MG63 (cell line): ENCODE results near the gene SLC9C1. TPM values are rescaled to one million over a fixed set of nuclear protein-coding genes. Genes with fewer than 3 reads are reported as not detected.
"Not testable (repeated sequence)": the region's sequence is repeated elsewhere in the genome, so short reads cannot be mapped to it uniquely, and the experiment has no call there.

ENCODE experiments used
- DNase-seq: peaks from one replicate; pipeline ENCODE4 v3.0.0-alpha.2; 2020
- H3K27me3 ChIP-seq: fragments of 250-450 bp; sonication (Bioruptor Pico); 2 replicates; pipeline ENCODE4 v1.5.1; 2020; ENCODE audit warnings: mild to moderate bottlenecking, moderate library complexity
- H3K36me3 ChIP-seq: fragments of 250-450 bp; sonication (Bioruptor Pico); 2 replicates; pipeline ENCODE4 v1.5.1; 2020; ENCODE audit warnings: mild to moderate bottlenecking, moderate library complexity
- H3K4me3 ChIP-seq: fragments of 250-450 bp; sonication (Bioruptor Pico); 2 replicates; pipeline ENCODE4 v1.5.1; 2020; ENCODE audit warnings: mild to moderate bottlenecking, moderate library complexity
- H3K9me3 ChIP-seq: fragments of 250-450 bp; sonication (Bioruptor Pico); 2 replicates; pipeline ENCODE4 v1.5.1; 2020; ENCODE audit warnings: mild to moderate bottlenecking, moderate library complexity
- total RNA-seq: library from RNA; depleted of rRNA; stranded (reverse); fragments of >200 nt; shearing (Covaris generic); gene quantifications from 2 replicates; pipeline ENCODE4 v1.2.3, GENCODE V29; 2014; ENCODE audit warnings: low replicate concordance

Gene SLC9C1
- total RNA-seq, 1 experiment from 2014 or later = not detected

GRCh38 chr3:112260563-112260962 is 33.5 kb downstream of the SLC9C1 start:
- peaks cover 8% of the 10 kb centered on the region for H3K27me3 ChIP-seq
- H3K9me3 ChIP-seq = no peaks in the 10 kb centered on the region
- H3K36me3 ChIP-seq = no peaks in the 10 kb centered on the region
- no peak overlapping the region for H3K4me3 ChIP-seq
- no peak for DNase-seq

GRCh38 chr3:112253301-112253971 is 40.6 kb downstream of the SLC9C1 start:
- no peak for DNase-seq
- H3K9me3 ChIP-seq = 0 out of 2 replicates have a peak, but pooled peaks cover 2% of the 10 kb centered on the region
- H3K4me3 ChIP-seq = no peak overlapping the region
- H3K36me3 ChIP-seq = no peaks in the 10 kb centered on the region
- H3K27me3 ChIP-seq = peaks cover 5% of the 10 kb centered on the region

GRCh38 chr3:112247900-112248299 is 46.1 kb downstream of the SLC9C1 start:
- Histone ChIP-seq H3K9me3 (no peaks in the 10 kb centered on the region), H3K36me3 (no peaks in the 10 kb centered on the region), H3K27me3 (peaks cover 9% of the 10 kb centered on the region), H3K4me3 (no peak overlapping the region)
- no peak for DNase-seq

- no peak for DNase-seq
- no peak overlapping the region for H3K4me3 ChIP-seq
Observed at GRCh38 chr3:112247350-112247749, 46.7 kb downstream of the SLC9C1 start.

GRCh38 chr3:112233083-112233482 is 60.9 kb downstream of the SLC9C1 start:
- Histone ChIP-seq H3K4me3 (no peak overlapping the region), H3K36me3 (no peaks in the 10 kb centered on the region), H3K9me3 (no peaks in the 10 kb centered on the region), H3K27me3 (peaks cover 4% of the 10 kb centered on the region)
- no peak for DNase-seq

More at GRCh38 chr3:112247350-112247749, 46.7 kb downstream of the SLC9C1 start:
- no peaks in the 10 kb centered on the region for H3K36me3 ChIP-seq
- no peaks in the 10 kb centered on the region for H3K9me3 ChIP-seq
- H3K27me3 ChIP-seq = peaks cover 9% of the 10 kb centered on the region

- Histone ChIP-seq H3K27me3 (peaks cover 6% of the 10 kb centered on the region), H3K36me3 (no peaks in the 10 kb centered on the region), H3K9me3 (no peaks in the 10 kb centered on the region), H3K4me3 (no peak overlapping the region)
- DNase-seq = no peak
Observed at GRCh38 chr3:112231727-112232126, 62.3 kb downstream of the SLC9C1 start.

GRCh38 chr3:112230033-112230432 is 64.0 kb downstream of the SLC9C1 start:
- H3K27me3 ChIP-seq = peaks cover 6% of the 10 kb centered on the region
- H3K4me3 ChIP-seq = no peak overlapping the region
- no peaks in the 10 kb centered on the region for H3K36me3 ChIP-seq
- DNase-seq = no peak
- peaks cover 6% of the 10 kb centered on the region; the same call in 1 of the 2 replicates for H3K9me3 ChIP-seq

- H3K27me3 ChIP-seq = peaks cover 6% of the 10 kb centered on the region
- H3K9me3 ChIP-seq = peaks cover 6% of the 10 kb centered on the region; the same call in 1 of the 2 replicates
- no peaks in the 10 kb centered on the region for H3K36me3 ChIP-seq
- H3K4me3 ChIP-seq = no peak overlapping the region
- DNase-seq = no peak
Observed at GRCh38 chr3:112228786-112229185, 65.2 kb downstream of the SLC9C1 start.

GRCh38 chr3:112200317-112200666 is 93.7 kb downstream of the SLC9C1 start:
- H3K27me3 ChIP-seq = no peaks in the 10 kb centered on the region; the same call in 1 of the 2 replicates
- no peak for DNase-seq
- H3K9me3 ChIP-seq = no peaks in the 10 kb centered on the region
- H3K36me3 ChIP-seq = no peaks in the 10 kb centered on the region
- H3K4me3 ChIP-seq = no peak overlapping the region

GRCh38 chr3:112199622-112200316 is 94.2 kb downstream of the SLC9C1 start:
- Histone ChIP-seq H3K4me3 (no peak overlapping the region), H3K27me3 (no peaks in the 10 kb centered on the region; the same call in 1 of the 2 replicates), H3K36me3 (no peaks in the 10 kb centered on the region), H3K9me3 (no peaks in the 10 kb centered on the region)
- no peak for DNase-seq

- no peak for DNase-seq
- Histone ChIP-seq H3K9me3 (no peaks in the 10 kb centered on the region; the same call in 1 of the 2 replicates), H3K4me3 (no peak overlapping the region), H3K27me3 (no peaks in the 10 kb centered on the region; the same call in 1 of the 2 replicates), H3K36me3 (no peaks in the 10 kb centered on the region)
Observed at GRCh38 chr3:112197131-112197530, 96.9 kb downstream of the SLC9C1 start.

GRCh38 chr3:112187300-112187699 is 106.7 kb downstream of the SLC9C1 start:
- H3K27me3 ChIP-seq = no peaks in the 10 kb centered on the region; the same call in none of the 2 replicates
- no peaks in the 10 kb centered on the region; the same call in 1 of the 2 replicates for H3K9me3 ChIP-seq
- DNase-seq = no peak
- H3K4me3 ChIP-seq = no peak overlapping the region
- H3K36me3 ChIP-seq = no peaks in the 10 kb centered on the region

- not testable (repeated sequence) for DNase-seq, H3K4me3 ChIP-seq, H3K27me3 ChIP-seq, H3K9me3 ChIP-seq, H3K36me3 ChIP-seq
Observed at GRCh38 chr3:112185423-112186035, 108.5 kb downstream of the SLC9C1 start.

GRCh38 chr3:112175646-112176045 is 118.4 kb downstream of the SLC9C1 start:
- no peak overlapping the region for H3K4me3 ChIP-seq
- no peaks in the 10 kb centered on the region; the same call in 1 of the 2 replicates for H3K27me3 ChIP-seq
- DNase-seq = no peak
- H3K36me3 ChIP-seq = no peaks in the 10 kb centered on the region
- no peaks in the 10 kb centered on the region for H3K9me3 ChIP-seq

- Histone ChIP-seq H3K9me3 (no peaks in the 10 kb centered on the region), H3K4me3 (no peak overlapping the region), H3K36me3 (no peaks in the 10 kb centered on the region), H3K27me3 (no peaks in the 10 kb centered on the region; the same call in 1 of the 2 replicates)
- DNase-seq = no peak
Observed at GRCh38 chr3:112175037-112175436, 119.0 kb downstream of the SLC9C1 start.

GRCh38 chr3:112171144-112171543 is 122.9 kb downstream of the SLC9C1 start:
- Histone ChIP-seq H3K9me3 (no peaks in the 10 kb centered on the region), H3K27me3 (no peaks in the 10 kb centered on the region), H3K4me3 (no peak overlapping the region), H3K36me3 (no peaks in the 10 kb centered on the region)
- DNase-seq = no peak

- H3K36me3 ChIP-seq = no peaks in the 10 kb centered on the region
- H3K27me3 ChIP-seq = no peaks in the 10 kb centered on the region
- no peak for DNase-seq
- no peaks in the 10 kb centered on the region for H3K9me3 ChIP-seq
- H3K4me3 ChIP-seq = no peak overlapping the region
Observed at GRCh38 chr3:112170046-112170445, 124.0 kb downstream of the SLC9C1 start.
